SIG-M5 (cell line): Measurements from ENCODE around the gene TSPAN14.
A peak's percentile ranks its signal among the peaks of the same experiment; 100 is the strongest.
"Not testable (repeated sequence)": the region's sequence is repeated elsewhere in the genome, so short reads cannot be mapped to it uniquely, and the experiment has no call there.

Source experiments
- DNase-seq: peaks from one replicate; lab custom pipeline; 2025; lab: John Stamatoyannopoulos, UW

TSPAN14 gene

DNA sequence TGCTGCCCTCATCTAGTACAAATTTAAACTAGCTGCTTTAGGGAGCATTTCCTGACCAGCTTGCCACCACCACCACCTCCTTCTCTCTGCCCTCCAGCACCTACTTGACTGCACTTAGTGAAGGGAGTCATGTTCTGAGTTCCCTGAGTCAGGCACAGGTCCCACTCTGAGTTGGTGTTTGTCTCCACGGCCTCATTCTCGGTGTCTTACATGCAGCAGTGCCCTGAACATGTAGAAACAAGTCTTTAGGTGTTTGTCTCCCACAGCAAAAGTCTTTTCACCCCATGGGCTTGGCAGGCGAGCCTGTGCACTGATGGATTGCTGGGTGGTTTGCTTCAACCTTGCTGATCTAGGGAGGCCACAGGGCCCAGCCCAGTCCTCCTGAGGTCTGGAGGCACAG, 16.9 kb downstream of the TSPAN14 start:
- DNase-seq, result no peak

DNA sequence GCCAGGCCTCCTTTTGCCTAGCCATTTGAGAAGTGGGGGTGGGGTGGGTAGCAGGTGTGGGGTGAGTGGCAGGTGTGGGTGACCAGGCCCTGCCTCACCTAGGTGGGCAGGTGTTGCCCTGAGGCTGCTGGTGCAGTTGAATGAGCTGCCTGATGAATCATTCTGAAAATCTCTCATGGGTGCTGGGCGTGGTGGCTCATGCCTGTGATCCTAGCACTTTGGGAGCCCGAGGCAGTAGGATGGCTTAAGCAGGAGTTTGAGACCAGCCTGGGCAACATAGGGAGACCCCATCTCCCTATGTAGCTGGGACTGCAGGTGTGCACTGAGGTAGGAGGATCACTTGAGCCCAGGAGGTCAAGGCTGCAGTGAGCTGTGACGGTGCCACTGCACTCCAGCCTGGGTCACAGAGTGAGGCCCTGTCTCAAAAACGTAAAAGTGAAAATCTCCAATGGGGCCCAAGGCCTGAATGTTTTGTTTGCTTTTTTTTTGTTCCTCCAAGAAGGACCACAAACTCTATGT, 17.7 kb downstream of the TSPAN14 start:
- no peak for DNase-seq

DNA sequence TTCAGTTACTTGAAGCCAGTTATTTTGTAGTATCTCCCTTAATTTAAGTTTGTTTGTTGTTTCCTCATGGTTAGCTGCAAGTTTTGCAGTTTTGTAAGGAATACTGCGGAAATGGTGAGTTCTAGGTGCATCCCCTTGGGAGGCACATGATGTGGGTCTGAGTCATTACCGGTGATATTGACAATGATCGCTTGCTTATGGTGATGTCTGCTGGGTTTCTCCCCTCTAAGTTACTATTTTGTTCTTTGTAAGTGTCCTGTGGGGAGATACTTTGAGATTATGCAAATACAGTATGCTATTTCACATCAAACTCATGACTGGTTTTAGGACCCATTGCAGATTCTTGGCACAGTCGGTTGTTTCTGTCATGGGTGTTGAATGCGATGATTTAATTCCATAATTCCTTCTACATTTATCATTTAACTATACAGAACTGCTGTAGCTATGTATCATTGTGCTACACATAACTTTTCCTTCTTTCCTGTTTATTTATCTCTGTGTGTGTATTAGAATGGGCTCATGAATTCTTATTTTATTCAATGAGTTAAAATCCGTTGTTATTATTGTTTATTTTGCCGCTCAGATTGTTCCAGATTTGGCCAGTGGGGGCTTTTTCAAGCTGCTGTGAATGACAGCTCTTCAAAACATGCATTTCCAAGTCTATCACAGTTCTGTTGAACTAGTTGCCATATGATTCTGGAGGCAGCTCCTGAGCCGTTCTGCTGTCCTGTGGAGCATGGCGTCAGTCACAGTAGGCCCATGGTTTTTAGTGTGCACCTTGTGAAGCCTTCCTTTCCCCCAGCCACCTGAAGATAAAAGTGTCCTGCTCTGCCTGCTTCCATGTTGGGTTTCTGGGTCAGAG, 18.4 kb downstream of the TSPAN14 start:
- DNase-seq, result no peak

DNA sequence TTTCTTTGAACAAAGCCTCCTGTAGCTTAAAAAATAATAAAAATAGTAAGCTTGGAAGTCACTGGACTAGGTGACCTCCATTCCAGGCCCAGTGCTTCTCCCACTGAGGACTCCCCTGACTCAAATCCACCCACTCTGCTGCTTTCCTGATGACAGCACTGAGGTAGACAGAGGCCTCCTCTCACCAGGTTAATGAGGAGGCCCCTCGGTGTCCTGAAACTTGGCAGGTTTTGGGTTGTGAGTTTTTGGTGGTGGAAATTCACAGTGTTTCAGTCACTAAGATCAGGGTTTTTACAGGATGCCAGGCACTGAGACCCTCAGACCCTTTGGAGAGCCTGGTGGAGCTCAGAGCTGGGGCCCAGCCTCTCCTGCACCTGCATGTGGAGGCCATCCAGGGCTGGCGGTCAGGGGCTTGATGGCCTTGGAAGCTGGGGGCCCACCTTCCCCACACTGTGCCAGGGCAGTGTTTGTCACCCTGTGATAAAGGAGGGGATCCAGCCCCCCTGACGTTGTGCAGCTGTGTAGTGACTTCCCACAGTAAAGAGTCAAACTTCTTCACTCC, 19.1 kb downstream of the TSPAN14 start:
- DNase-seq, result no peak

DNA sequence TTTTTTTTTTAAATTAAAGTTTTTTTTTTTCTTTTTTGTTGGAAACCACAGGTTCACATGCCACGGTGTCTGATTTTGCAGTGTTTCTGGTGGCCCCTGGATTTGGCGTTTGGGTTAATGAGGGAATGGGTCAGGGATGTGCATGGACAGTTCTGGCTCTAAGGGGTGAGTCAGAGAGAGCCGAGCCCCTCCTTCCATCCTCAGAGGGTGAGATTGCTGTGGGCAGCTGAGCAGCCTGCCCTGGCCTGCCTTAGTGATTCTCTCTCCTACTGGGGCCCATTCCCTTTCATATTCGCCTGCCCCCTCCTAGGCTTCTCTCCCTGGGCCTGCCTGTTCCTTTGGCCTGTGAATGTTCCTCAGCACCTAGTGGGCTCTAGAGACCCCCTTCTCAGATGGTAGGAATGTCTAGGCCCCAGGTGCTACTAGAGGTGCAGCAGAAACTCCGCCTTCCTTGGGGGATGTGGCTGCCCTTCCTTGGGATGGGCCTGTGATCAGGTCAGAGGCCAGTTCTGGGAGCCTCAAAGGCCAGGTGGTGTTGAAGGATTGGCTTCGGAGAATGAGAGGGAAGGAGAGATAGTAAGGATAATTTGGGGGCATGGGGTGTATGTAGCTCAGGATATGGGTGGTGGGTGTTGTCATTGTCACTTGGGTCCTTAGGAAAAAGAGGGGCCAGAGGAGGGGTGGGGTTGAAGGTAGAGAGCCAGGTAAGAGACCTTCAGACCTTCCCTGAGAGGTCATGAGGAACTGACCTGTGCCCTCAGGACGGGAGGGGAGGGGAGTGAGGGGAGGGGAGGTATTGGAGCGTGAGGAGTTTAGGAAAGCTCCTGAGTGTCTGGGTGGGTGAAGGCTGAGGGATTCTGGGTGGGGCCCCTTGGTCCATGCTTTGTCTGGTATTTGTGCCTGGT, 19.8 kb downstream of the TSPAN14 start:
- DNase-seq, result no peak

DNA sequence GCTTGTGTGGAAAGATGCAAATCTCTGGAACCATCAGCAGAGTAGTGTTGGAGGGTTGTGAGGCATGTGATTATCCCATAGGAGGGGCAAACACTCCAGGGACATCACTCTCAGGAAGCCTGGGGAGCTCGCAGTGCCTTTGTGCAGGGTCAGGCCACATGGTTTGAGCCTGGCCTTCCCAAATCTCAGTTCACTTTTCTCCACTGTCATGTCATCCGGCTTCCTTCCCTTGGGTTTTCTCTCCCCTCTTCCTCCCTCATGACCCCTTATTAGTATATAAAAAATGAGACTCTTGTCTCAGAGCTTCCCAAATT, 20.4 kb downstream of the TSPAN14 start:
- no peak for DNase-seq

DNA sequence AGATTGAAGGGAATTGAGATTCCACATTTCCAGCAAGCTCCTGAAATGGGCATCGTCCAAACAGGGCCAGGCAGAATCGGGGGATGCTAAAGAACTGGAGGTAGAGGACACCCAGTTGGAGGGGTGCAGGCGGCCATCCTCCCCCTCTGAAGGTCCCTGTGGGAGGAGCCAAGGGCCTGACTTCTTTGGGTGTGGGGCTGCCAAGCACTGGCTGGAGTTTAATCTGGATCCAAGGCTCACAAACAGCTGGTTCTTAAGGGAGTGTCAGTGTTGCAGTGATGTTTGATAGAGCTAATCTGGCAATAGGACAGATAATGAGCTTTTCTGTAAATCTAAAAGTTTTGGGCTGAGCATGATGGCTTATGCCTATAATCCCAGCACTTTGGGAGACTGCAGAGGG, 20.8 kb downstream of the TSPAN14 start:
- no peak for DNase-seq

DNA sequence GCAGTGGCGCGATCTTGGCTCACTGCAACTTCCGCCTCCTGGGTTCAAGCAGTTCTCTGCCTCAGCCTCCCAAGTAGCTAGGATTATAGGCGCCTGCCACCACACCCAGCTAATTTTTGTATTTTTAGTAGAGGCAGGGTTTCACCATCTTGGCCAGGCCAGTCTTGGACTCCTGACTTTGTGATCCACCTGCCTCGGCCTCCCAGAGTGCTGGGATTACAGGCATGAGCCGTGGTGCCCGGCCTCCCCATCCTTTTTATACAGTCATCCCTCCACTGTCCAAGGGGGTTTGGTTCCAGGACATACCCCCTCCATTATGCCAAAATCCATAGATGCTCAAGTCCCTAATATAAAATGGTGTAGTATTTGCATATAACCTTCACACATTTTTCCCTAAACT, 21.5 kb downstream of the TSPAN14 start:
- DNase-seq, result not testable (repeated sequence)

DNA sequence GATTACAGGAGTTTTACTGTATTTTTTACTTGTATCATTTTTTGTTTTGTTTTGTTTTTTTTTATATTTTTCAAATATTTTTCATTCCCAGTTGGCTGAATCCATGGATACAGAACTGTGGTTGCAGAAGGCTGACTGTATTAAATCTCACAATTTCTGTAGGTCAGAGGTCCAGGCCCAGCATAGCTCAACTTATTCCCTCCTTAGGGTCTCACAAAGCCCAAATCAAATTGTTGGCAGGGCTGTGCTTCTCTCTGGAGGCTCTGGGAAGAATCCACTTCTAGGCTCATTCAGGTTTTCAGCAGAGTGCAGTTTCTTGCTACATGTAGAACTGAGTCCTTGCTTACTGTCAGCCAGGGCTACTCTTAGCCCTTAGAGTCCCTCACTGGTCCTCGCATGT, 22.6 kb downstream of the TSPAN14 start:
- no peak for DNase-seq

DNA sequence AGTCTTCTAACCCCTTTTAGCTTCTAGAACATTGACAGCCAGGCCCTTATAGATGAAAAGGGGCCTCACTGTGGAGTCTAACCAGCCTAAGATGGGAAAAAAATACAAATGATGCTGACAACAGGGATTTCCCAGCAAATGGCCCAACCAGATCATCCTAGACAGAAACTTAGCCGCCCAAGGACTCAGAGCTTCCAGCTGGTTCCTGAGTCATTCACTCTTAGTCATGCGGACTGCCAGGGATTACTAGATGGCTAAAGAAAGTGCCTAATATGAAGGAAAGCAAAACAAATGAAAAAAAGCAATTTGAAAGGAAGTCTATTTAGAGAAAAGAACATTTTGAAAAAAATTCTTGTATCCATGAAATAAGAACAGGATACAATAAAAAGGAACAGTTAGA, 23.7 kb downstream of the TSPAN14 start:
- no peak for DNase-seq

DNA sequence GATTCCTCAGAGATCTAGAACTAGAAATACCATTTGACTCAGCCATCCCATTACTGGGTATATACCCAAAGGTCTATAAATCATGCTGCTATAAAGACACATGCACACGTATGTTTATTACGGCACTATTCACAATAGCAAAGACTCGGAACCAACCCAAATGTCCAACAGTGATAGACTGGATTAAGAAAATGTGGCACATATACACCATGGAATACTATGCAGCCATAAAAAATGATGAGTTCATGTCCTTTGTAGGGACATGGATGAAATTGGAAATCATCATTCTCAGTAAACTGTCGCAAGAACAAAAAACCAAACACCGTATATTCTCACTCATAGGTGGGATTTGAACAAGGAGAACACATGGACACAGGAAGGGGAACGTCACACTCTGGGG, 26.3 kb downstream of the TSPAN14 start:
- DNase-seq, result not testable (repeated sequence)

DNA sequence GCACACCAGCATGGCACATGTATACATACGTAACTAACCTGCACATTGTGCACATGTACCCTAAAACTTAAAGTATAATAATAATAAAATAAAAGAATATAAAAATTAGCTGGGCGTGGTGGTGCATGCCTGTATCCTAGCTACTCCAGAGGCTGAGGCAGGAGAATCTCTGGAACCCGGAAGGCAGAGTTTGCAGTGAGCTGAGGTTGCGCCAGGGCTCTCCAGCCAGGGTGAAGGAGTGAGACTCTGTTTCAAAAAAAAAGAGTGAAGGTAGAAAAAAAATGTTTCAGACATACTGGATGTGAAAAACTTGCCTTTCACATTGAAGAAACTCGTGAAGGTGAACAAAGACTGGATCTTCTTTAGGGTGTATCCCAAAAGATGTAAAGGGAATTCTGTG, 26.7 kb downstream of the TSPAN14 start:
- DNase-seq, result no peak

DNA sequence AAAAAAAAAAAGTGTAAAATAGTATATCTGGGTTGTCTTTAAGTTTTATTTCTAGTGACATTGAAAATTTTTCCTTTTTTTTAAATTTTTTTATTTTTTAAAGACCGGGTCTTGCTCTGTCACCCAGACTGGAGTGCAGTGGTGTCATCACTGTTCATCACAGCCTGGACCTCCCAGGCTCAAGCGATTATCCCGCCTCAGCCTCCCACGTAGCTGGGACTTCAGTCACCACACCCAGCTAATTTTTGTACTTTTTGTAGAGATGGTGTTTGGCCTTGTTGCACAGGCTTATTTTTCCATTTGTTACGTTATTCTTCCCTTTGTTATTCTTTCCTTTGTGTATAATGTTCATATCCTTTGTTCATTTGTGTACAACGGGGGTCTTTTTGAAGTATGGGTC, 30.1 kb downstream of the TSPAN14 start:
- no peak for DNase-seq

DNA sequence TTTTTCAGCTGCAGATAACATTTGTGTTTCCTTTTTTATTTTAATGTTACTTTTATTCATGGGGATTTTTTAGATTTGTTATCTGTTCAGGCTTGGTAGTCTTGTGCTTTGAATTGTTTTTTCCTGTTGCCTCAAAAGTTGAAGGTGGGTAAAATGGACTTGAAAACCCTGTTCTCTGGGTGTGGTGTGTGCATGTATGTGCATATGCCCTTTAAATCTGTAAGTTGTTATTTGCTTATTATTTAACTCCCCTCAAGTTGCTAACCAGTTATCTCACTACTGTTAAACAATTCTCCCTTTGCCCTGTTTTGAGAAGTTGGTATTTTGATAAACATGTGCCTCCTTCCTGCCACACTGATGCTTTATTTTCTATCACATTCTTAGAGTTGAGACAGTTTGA, 30.6 kb downstream of the TSPAN14 start:
- no peak for DNase-seq

DNA sequence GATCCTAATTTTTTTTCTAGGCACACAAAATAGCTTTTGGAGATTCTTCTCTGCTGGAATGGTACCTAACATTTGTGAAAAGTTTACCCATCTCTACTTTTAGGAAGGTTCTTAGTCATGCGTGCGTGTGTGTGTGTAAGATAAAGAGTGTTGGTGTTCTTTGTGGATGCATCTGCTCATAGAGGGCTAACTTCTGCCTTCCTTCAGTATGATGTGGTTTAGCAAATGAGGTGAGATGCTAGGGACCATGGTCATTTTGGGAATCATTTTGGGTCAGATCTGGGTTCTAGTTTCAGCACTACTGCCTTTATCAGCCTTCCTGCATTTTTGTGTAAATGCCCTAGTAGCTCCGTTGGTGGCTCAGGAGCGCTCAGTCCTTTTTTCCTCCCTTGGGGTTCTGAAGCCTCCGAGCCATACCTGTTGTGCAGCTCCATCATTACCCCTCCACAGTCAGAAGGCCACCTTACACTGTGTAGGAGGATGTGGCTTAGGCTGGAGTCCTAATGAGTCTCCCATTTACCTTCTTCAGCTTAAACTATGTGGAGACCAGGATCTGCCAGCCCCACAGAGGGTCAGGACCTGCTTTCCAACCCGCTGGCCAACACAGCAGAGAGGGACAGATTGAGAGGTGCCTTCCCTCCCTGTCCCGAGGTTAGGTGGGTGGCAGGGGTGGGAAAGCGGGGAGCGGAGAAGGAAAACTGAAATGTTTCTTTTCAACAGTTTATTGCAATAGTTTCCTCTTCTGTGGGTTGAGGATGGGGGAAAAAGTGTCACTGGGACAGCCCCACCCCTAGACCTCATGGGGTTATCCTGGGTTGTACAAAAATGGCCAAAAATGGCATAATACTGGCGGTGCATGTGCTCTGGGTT, 31.2 kb downstream of the TSPAN14 start:
- no peak for DNase-seq

DNA sequence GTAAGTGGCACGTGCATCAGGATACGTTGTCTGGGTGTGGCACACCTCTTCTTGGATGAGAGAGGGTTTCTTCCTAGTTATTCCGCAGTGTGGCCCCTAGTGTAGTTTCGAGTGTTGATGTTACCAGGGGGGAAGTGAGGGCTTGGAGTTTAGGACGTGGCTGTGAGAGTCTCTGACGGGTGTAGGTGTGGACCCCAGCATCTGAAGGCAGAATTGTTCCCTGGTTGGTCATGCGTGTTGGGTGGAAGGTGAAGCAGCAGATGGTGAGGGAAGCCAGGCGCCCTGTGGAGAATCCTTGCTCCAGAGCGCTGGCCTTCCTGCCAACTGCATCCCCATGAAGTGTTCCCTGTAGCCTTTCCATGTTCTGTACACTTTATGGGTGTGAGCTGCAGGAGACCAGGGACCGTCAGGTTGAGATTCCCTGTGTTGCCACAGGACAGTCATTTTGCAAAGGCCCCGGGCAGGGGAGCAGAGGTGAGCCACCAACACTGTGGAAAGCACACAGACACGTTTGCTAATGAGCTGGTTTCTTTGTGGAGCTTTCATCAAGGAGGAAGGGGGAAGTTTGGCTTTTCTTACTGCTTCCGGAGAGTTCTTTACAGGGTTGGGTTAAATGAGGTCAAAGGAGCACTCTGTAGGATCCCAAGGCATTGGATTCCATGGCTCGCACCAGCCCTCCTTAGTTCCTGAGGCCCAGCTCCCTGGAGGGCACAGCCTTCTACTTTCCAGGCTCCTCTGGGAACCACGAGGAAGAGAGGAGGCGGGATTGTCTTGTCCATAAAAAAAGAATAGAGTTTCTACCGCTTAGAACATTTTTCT, 32.0 kb downstream of the TSPAN14 start:
- DNase-seq, result peak; percentile 6

DNA sequence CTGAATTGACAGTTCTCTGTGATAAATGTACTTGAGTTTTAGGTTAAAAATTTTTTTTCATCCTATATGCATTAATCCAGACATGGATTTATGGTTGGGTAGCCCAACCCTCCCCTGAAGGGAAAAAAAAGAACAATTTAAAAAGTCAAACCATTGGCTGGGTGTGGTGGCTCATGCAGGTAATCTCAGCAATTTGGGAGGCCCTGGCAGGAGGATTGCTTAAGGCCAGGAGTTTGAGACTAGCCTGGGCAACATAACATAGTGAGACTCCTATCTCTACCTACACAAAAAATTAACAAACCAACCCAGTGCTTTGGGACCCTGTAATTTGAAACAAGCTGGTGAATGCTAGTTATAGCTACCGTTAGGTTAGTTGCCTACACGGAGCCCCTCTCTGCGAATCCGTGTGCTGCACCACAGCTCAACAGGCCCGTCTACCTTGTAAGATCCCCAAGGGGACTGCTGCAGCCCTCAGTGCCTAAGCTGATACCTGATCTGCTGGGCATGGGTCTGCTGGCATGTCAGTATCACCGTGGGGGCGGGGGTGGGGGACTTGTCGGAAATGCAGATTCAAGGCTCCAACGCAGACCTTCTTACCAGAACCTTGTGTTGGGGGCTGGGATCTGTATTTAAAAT, 32.8 kb downstream of the TSPAN14 start:
- DNase-seq, result no peak

DNA sequence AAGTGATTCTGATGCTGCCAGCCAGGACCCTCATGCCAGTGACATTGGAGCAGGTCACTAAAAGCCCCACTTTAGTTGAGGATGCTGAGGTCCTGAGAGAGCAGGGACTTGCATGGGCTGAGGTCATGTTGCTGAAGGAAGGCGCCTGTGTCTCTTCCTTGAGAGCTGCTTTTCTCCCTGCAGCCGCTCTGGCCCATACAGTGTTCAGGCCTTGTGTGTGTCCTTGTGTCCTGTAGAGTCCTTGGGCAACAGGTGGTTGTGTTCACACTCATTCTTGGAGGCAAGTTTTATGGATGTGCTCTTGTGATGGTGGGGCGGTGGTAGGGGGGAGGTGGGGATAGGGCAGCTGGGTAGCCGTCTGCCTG, 33.3 kb downstream of the TSPAN14 start:
- no peak for DNase-seq

DNA sequence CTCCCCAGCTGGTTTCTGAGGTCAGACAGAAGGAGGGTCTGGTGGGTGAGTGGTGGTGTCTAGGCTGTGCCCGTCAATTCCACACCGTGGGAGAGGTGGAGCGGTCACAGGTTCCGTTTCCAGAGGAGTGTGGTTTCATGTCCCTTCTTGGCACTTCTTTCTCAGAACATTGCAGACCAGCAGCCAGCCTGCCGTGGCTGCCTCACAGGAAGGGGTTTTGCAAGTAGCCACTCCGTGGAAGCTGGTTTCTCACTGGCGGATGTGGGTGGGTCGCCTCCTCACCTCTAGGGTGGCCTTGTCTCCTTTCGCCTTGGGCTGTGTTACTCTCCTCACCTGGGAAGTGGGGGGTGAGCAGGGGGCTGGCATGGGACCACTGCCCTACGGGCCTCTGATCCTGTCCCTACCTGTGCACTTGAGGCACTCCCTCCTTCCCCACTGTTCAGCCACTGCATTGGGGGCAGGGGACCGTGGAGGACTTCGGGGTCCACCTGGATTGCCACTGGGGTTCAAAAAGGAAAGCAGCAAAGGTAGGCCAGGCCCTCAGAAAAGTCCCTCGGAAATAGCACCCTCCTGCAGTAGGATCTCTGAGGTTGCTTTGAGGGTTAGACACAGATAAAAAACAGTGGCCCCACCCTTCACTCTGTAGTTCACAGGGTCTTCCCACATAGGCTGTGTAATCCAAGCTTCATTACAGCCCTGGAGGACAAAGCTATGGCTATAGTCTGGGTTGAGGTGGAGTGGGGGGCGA, 33.9 kb downstream of the TSPAN14 start:
- no peak for DNase-seq
